ENCODE results near the gene ADAMTSL5. TPM values are rescaled to one million over a fixed set of nuclear protein-coding genes. Genes with fewer than 3 reads are reported as not detected.

ADAMTSL5 gene
- total RNA-seq, 2 donors from 2014 or later, result 1.2 to 1.8 TPM

GRCh38 chr19:1470055-1470304 is 42.8 kb downstream of the ADAMTSL5 start:
- Mint-ChIP-seq H3K36me3 (no peaks in the 10 kb centered on the region), H3K4me3 (peak overlapping the region; percentile 70), H3K9me3 (no peaks in the 10 kb centered on the region), H3K4me1 (ENCODE audit: low read depth in 2 of 2) (peaks cover 0 to 11% of the 10 kb centered on the region in 2 donors), H3K27ac (no peak overlapping the region), H3K27me3 (no peaks in the 10 kb centered on the region)
- DNase-seq (ENCODE audit: low spot score) (no peak), ATAC-seq (no peak)

GRCh38 chr19:1469255-1470054 is 43.4 kb downstream of the ADAMTSL5 start:
- ATAC-seq (peak; percentile 49 to 55), DNase-seq (ENCODE audit: low spot score) (no peak)

GRCh38 chr19:1468821-1469254 is 44.0 kb downstream of the ADAMTSL5 start:
- H3K27me3 Mint-ChIP-seq, result no peaks in the 10 kb centered on the region
- no peaks in the 10 kb centered on the region for H3K9me3 Mint-ChIP-seq
- no peak overlapping the region for H3K4me3 Mint-ChIP-seq
- ATAC-seq (peak in 1 of 2 donors; percentile 1), DNase-seq (ENCODE audit: low spot score) (no peak)
- H3K36me3 Mint-ChIP-seq, result no peaks in the 10 kb centered on the region
- H3K4me1 Mint-ChIP-seq (ENCODE audit: low read depth in 2 of 2), result peaks cover 0 to 11% of the 10 kb centered on the region in 2 donors
- H3K27ac Mint-ChIP-seq, result no peak overlapping the region

More at GRCh38 chr19:1469255-1470054, 43.4 kb downstream of the ADAMTSL5 start:
- no peaks in the 10 kb centered on the region for H3K9me3 Mint-ChIP-seq
- peak overlapping the region; percentile 70 for H3K4me3 Mint-ChIP-seq
- no peaks in the 10 kb centered on the region for H3K27me3 Mint-ChIP-seq
- H3K4me1 Mint-ChIP-seq (ENCODE audit: low read depth in 2 of 2), result peaks cover 0 to 11% of the 10 kb centered on the region in 2 donors
- no peak overlapping the region for H3K27ac Mint-ChIP-seq
- H3K36me3 Mint-ChIP-seq, result no peaks in the 10 kb centered on the region

DNA sequence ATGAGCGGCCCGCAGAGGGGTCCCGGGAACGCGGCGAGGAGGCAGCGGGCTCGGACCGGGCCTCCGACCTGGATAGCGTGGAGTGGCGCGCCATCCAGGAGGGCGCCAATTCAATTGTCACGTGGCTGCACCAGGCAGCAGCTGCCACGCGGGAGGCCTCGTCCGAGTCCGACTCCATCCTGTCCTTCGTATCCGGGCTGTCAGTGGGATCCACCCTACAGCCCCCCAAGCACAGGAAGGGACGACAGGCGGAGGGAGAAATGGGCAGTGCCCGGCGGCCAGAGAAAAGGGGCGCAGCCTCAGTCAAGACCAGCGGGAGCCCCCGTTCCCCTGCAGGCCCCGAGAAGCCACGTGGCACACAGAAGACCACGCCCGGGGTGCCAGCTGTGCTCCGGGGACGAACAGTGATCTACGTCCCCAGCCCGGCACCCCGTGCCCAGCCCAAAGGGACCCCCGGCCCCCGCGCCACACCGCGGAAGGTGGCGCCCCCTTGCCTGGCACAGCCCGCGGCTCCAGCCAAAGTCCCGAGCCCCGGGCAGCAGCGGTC is 44.5 kb downstream of the ADAMTSL5 start:
- H3K27ac Mint-ChIP-seq, result no peak overlapping the region
- no peak overlapping the region for H3K4me3 Mint-ChIP-seq
- no peaks in the 10 kb centered on the region for H3K27me3 Mint-ChIP-seq
- no peaks in the 10 kb centered on the region for H3K36me3 Mint-ChIP-seq
- H3K4me1 Mint-ChIP-seq (ENCODE audit: low read depth in 2 of 2), result peaks cover 0 to 10% of the 10 kb centered on the region in 2 donors
- H3K9me3 Mint-ChIP-seq, result no peaks in the 10 kb centered on the region
- ATAC-seq (no peak), DNase-seq (ENCODE audit: low spot score) (no peak)

GRCh38 chr19:1467490-1468273 is 45.1 kb downstream of the ADAMTSL5 start:
- no peak overlapping the region for H3K4me3 Mint-ChIP-seq
- no peak for DNase-seq (ENCODE audit: low spot score)

GRCh38 chr19:1467215-1467489 is 45.7 kb downstream of the ADAMTSL5 start:
- no peak for DNase-seq (ENCODE audit: low spot score)
- Mint-ChIP-seq H3K9me3 (no peaks in the 10 kb centered on the region), H3K36me3 (no peaks in the 10 kb centered on the region), H3K4me3 (no peak overlapping the region), H3K27ac (no peak overlapping the region), H3K27me3 (no peaks in the 10 kb centered on the region), H3K4me1 (ENCODE audit: low read depth in 2 of 2) (peaks cover 0 to 5% of the 10 kb centered on the region in 2 donors)
- ATAC-seq, result no peak

More at GRCh38 chr19:1467490-1468273, 45.1 kb downstream of the ADAMTSL5 start:
- Mint-ChIP-seq H3K36me3 (no peaks in the 10 kb centered on the region), H3K9me3 (no peaks in the 10 kb centered on the region), H3K27ac (no peak overlapping the region), H3K4me1 (ENCODE audit: low read depth in 2 of 2) (peaks cover 0 to 5% of the 10 kb centered on the region in 2 donors), H3K27me3 (no peaks in the 10 kb centered on the region)
- ATAC-seq, result no peak

DNA sequence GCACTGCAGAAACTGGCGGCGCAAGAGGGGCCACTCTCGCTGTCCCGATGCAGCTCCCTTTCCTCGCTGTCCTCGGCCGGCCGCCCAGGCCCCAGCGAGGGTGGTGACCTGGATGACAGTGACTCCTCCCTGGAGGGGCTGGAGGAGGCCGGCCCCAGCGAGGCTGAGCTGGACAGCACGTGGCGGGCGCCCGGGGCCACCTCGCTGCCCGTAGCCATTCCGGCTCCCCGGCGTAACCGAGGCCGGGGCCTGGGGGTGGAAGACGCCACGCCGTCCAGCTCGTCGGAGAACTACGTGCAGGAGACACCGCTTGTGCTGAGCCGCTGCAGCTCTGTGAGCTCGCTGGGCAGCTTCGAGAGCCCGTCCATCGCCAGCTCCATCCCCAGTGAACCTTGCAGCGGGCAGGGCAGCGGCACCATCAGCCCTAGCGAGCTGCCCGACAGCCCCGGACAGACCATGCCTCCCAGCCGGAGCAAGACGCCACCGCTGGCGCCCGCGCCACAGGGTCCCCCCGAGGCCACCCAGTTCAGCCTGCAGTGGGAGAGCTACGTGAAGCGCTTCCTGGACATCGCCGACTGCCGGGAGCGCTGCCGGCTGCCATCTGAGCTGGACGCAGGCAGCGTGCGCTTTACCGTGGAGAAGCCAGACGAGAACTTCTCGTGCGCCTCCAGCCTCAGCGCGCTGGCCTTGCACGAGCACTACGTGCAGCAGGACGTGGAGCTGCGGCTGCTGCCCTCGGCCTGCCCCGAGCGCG is 46.2 kb downstream of the ADAMTSL5 start:
- Mint-ChIP-seq H3K4me3 (no peak overlapping the region), H3K27me3 (no peaks in the 10 kb centered on the region), H3K4me1 (ENCODE audit: low read depth in 2 of 2) (peaks cover 0 to 3% of the 10 kb centered on the region in 2 donors), H3K9me3 (no peaks in the 10 kb centered on the region), H3K27ac (no peak overlapping the region), H3K36me3 (no peaks in the 10 kb centered on the region)
- DNase-seq (ENCODE audit: low spot score), result no peak
- no peak for ATAC-seq

GRCh38 chr19:1466018-1466460 is 46.8 kb downstream of the ADAMTSL5 start:
- Mint-ChIP-seq H3K27me3 (no peaks in the 10 kb centered on the region), H3K27ac (no peak overlapping the region), H3K4me3 (no peak overlapping the region), H3K36me3 (no peaks in the 10 kb centered on the region), H3K9me3 (no peaks in the 10 kb centered on the region), H3K4me1 (ENCODE audit: low read depth in 2 of 2) (peaks cover 0 to 3% of the 10 kb centered on the region in 2 donors)
- DNase-seq (ENCODE audit: low spot score), result no peak
- ATAC-seq, result no peak

DNA sequence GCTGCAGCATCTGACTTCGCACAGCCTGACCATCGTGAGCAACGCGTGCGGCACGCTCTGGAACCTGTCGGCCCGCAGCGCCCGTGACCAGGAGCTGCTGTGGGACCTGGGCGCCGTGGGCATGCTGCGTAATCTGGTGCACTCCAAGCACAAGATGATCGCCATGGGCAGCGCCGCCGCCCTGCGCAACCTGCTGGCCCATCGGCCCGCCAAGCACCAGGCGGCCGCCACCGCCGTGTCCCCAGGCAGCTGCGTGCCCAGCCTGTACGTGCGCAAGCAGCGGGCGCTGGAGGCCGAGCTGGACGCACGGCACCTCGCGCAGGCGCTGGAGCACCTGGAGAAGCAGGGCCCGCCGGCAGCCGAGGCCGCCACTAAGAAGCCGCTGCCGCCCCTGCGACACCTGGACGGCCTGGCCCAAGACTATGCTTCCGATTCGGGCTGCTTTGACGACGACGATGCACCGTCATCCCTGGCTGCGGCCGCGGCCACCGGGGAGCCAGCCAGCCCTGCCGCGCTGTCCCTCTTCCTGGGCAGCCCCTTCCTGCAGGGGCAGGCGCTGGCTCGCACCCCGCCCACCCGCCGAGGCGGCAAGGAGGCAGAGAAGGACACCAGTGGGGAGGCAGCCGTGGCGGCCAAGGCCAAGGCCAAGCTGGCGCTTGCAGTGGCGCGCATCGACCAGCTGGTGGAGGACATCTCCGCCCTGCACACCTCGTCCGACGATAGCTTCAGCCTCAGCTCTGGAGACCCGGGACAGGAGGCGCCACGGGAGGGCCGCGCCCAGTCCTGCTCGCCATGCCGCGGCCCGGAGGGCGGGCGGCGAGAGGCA is 47.4 kb downstream of the ADAMTSL5 start:
- Mint-ChIP-seq H3K36me3 (no peaks in the 10 kb centered on the region), H3K4me1 (ENCODE audit: low read depth in 2 of 2) (peaks cover 0 to 3% of the 10 kb centered on the region in 2 donors), H3K4me3 (no peak overlapping the region), H3K9me3 (no peaks in the 10 kb centered on the region), H3K27me3 (no peaks in the 10 kb centered on the region), H3K27ac (no peak overlapping the region)
- no peak for DNase-seq (ENCODE audit: low spot score)
- peak; percentile 50 to 68 for ATAC-seq

DNA sequence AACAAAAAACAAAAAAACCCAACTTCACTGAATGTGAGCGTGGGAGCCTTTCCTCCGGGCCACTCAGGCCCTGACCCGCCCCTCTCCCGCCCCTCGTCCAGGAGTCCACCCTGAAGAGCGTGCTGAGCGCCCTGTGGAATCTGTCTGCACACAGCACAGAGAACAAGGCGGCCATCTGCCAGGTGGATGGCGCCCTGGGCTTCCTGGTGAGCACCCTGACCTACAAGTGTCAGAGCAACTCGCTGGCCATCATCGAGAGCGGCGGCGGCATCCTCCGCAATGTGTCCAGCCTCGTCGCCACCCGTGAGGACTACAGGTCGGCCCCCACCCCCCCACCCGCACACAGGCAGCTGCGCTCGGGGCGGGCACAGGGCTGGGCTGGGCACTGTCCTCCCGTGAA is 51.0 kb downstream of the ADAMTSL5 start:
- H3K4me3 Mint-ChIP-seq, result no peak overlapping the region
- no peak overlapping the region for H3K27ac Mint-ChIP-seq
- H3K27me3 Mint-ChIP-seq, result peaks cover 0 to 4% of the 10 kb centered on the region in 2 donors
- H3K4me1 Mint-ChIP-seq (ENCODE audit: low read depth in 2 of 2), result no peaks in the 10 kb centered on the region
- no peak for DNase-seq (ENCODE audit: low spot score)
- no peaks in the 10 kb centered on the region for H3K36me3 Mint-ChIP-seq
- ATAC-seq, result no peak
- H3K9me3 Mint-ChIP-seq, result no peaks in the 10 kb centered on the region

DNA sequence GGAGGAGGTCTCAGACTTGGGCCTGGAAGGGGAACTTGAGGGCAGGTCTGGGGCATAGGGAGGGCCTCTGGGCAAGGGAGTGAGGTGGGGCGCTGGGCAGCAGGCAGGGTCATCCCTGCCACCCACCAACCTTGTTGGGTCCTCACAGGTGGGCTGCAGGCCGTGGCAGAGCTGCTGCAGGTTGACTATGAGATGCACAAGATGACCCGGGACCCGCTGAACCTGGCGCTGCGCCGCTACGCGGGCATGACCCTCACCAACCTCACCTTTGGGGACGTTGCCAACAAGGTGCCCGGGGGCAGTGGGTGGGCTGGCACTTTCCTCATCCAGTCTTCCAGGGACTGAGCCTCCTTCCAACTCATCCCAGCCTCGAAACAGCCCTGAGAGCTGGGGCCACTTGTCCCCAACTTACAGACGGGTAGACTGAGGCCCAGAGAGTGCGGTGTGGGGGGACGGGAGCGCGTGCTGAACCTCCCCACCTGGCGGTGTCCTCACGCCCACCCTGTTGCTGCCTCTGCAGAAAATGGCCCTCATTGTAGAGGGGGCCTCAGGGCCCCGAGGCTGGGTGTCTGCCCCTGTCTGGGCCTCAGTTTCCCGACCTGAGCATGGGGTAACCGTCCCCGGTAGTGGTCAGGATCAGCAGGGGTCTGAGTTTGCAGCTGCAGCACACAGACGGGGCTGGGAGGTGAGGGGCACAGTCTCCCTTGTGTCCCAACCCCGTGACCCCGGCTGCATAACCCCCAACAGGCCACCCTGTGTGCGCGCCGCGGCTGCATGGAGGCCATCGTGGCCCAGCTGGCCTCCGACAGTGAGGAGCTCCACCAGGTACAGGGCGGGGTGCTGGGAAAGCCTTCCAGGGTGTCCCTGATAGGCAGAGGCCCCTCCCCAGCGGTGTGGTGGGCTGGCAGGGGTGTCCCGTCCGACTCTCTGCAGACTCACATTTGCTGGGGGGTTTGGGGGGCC is 52.5 kb downstream of the ADAMTSL5 start:
- Mint-ChIP-seq H3K4me1 (ENCODE audit: low read depth in 2 of 2) (peaks cover 0 to 5% of the 10 kb centered on the region in 2 donors), H3K36me3 (no peaks in the 10 kb centered on the region), H3K27ac (no peak overlapping the region), H3K27me3 (peaks cover 0 to 9% of the 10 kb centered on the region in 2 donors), H3K4me3 (no peak overlapping the region), H3K9me3 (no peaks in the 10 kb centered on the region)
- no peak for ATAC-seq
- no peak for DNase-seq (ENCODE audit: low spot score)

DNA sequence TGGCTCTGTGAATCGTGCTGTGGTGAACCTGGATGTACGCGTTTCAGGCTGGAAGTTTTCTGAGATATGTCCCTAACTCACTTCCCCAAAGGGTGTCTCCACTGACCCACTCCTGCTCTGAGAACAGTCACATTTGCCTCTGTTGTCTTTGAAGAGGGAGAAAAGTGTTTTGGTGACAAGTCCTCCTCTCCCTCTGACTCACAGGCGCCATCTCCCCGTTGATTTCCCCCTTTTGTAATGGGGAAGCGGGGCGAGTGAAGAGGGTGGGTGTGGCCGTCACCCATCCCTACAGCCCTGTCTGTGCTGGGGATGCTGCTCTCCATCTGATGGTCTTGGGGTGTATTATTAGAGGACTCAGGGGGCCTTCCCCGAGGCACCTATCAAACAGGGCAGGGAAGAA is 53.3 kb downstream of the ADAMTSL5 start:
- Mint-ChIP-seq H3K4me3 (no peak overlapping the region), H3K36me3 (no peaks in the 10 kb centered on the region)

More for the DNA sequence above, 53.3 kb downstream of the ADAMTSL5 start:
- Mint-ChIP-seq H3K27ac (no peak overlapping the region), H3K4me1 (ENCODE audit: low read depth in 2 of 2) (peaks cover 0 to 5% of the 10 kb centered on the region in 2 donors), H3K9me3 (no peaks in the 10 kb centered on the region), H3K27me3 (peaks cover 0 to 11% of the 10 kb centered on the region in 2 donors)
- DNase-seq (ENCODE audit: low spot score) (no peak), ATAC-seq (no peak)
